ENCODE data around the gene METAP1D.

METAP1D gene

DNA sequence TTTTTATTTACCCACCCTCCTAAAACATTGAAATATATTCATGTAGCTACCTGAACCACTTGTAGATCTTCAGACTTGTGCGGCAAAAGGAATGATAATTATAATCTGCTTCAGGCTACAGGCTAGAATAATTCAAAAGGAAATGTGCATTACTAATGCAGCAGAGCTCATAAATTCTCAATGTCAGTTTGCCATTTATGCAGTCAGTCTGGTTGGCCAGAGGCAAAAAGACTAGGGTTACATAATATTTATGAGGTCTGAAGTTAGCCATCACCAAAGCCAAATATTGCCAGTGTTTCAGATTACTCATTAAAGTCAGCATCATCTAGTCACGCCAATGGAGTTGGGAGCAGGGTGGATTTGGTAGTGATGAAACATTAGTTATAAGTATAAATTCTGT lies 38.9 kb downstream of the METAP1D start:
- Histone ChIP-seq H3K4me1 (ENCODE audit: low read length) (no peaks in the 10 kb centered on the region), H3K4me3 (ENCODE audit: low read length) (no peak overlapping the region), H3K9me3 (ENCODE audit: insufficient read depth, low read length) (no peaks in the 10 kb centered on the region), H3K79me2 (ENCODE audit: low read length) (no peaks in the 10 kb centered on the region), H3K27me3 (ENCODE audit: low read depth, low read length) (no peaks in the 10 kb centered on the region), H4K20me1 (ENCODE audit: insufficient read depth, low read length) (no peaks in the 10 kb centered on the region), H3K4me2 (ENCODE audit: low read length) (no peak overlapping the region), H3K9ac (ENCODE audit: low read length) (no peak overlapping the region), H3K36me3 (replicated peaks; ENCODE audit: low read depth, low read length) (no peaks in the 10 kb centered on the region), H3K27ac (ENCODE audit: low read length) (no peak overlapping the region), H2AFZ (ENCODE audit: low read depth, low read length) (no peak overlapping the region)
- TF ChIP-seq, protein P1, sequence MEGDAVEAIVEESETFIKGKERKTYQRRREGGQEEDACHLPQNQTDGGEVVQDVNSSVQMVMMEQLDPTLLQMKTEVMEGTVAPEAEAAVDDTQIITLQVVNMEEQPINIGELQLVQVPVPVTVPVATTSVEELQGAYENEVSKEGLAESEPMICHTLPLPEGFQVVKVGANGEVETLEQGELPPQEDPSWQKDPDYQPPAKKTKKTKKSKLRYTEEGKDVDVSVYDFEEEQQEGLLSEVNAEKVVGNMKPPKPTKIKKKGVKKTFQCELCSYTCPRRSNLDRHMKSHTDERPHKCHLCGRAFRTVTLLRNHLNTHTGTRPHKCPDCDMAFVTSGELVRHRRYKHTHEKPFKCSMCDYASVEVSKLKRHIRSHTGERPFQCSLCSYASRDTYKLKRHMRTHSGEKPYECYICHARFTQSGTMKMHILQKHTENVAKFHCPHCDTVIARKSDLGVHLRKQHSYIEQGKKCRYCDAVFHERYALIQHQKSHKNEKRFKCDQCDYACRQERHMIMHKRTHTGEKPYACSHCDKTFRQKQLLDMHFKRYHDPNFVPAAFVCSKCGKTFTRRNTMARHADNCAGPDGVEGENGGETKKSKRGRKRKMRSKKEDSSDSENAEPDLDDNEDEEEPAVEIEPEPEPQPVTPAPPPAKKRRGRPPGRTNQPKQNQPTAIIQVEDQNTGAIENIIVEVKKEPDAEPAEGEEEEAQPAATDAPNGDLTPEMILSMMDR (IDR thresholded peaks at IDR 0.05; ENCODE audit: low read depth, low read length), result no peak
- no peak for TF ChIP-seq EZH2phosphoT487 (IDR thresholded peaks at IDR 0.05; ENCODE audit: low read depth)

GRCh38 chr2:172039011-172039704 lies 39.4 kb downstream of the METAP1D start:
- Histone ChIP-seq H3K4me3 (ENCODE audit: low read length) (no peak overlapping the region), H3K9ac (ENCODE audit: low read length) (no peak overlapping the region), H3K36me3 (replicated peaks; ENCODE audit: low read depth, low read length) (no peaks in the 10 kb centered on the region), H3K27ac (ENCODE audit: low read length) (no peak overlapping the region), H3K27me3 (ENCODE audit: low read depth, low read length) (no peaks in the 10 kb centered on the region), H2AFZ (ENCODE audit: low read depth, low read length) (no peak overlapping the region), H3K4me1 (ENCODE audit: low read length) (no peaks in the 10 kb centered on the region), H3K4me2 (ENCODE audit: low read length) (no peak overlapping the region), H3K9me3 (ENCODE audit: insufficient read depth, low read length) (no peaks in the 10 kb centered on the region), H3K79me2 (ENCODE audit: low read length) (no peaks in the 10 kb centered on the region), H4K20me1 (ENCODE audit: insufficient read depth, low read length) (no peaks in the 10 kb centered on the region)
- TF ChIP-seq EZH2phosphoT487 (IDR thresholded peaks at IDR 0.05; ENCODE audit: low read depth), result no peak
- TF ChIP-seq, protein P1 (IDR thresholded peaks at IDR 0.05; ENCODE audit: low read depth, low read length), result no peak

GRCh38 chr2:172040311-172040710 lies 40.6 kb downstream of the METAP1D start:
- Histone ChIP-seq H3K9ac (ENCODE audit: low read length) (no peak overlapping the region), H3K79me2 (ENCODE audit: low read length) (no peaks in the 10 kb centered on the region), H3K4me2 (ENCODE audit: low read length) (no peak overlapping the region), H3K36me3 (replicated peaks; ENCODE audit: low read depth, low read length) (no peaks in the 10 kb centered on the region), H3K27ac (ENCODE audit: low read length) (no peak overlapping the region), H3K4me1 (ENCODE audit: low read length) (no peaks in the 10 kb centered on the region), H3K9me3 (ENCODE audit: insufficient read depth, low read length) (no peaks in the 10 kb centered on the region), H2AFZ (ENCODE audit: low read depth, low read length) (no peak overlapping the region), H3K4me3 (ENCODE audit: low read length) (no peak overlapping the region), H3K27me3 (ENCODE audit: low read depth, low read length) (no peaks in the 10 kb centered on the region), H4K20me1 (ENCODE audit: insufficient read depth, low read length) (no peaks in the 10 kb centered on the region)
- TF ChIP-seq, protein P1 (IDR thresholded peaks at IDR 0.05; ENCODE audit: low read depth, low read length), result no peak
- TF ChIP-seq EZH2phosphoT487 (IDR thresholded peaks at IDR 0.05; ENCODE audit: low read depth), result no peak

GRCh38 chr2:172046080-172046678 lies 46.4 kb downstream of the METAP1D start:
- Histone ChIP-seq H2AFZ (ENCODE audit: low read depth, low read length) (no peak overlapping the region), H3K36me3 (replicated peaks; ENCODE audit: low read depth, low read length) (no peaks in the 10 kb centered on the region), H3K9ac (ENCODE audit: low read length) (no peak overlapping the region), H3K4me3 (ENCODE audit: low read length) (no peak overlapping the region), H3K27me3 (ENCODE audit: low read depth, low read length) (no peaks in the 10 kb centered on the region), H3K27ac (ENCODE audit: low read length) (no peak overlapping the region), H3K4me1 (ENCODE audit: low read length) (no peaks in the 10 kb centered on the region), H4K20me1 (ENCODE audit: insufficient read depth, low read length) (no peaks in the 10 kb centered on the region), H3K9me3 (ENCODE audit: insufficient read depth, low read length) (no peaks in the 10 kb centered on the region), H3K79me2 (ENCODE audit: low read length) (no peaks in the 10 kb centered on the region), H3K4me2 (ENCODE audit: low read length) (no peak overlapping the region)
- TF ChIP-seq, protein P1 (IDR thresholded peaks at IDR 0.05; ENCODE audit: low read depth, low read length), result no peak
- no peak for TF ChIP-seq EZH2phosphoT487 (IDR thresholded peaks at IDR 0.05; ENCODE audit: low read depth)
